ENCODE data around the gene CENPV.
"Not testable (repeated sequence)": the region's sequence is repeated elsewhere in the genome, so short reads cannot be mapped to it uniquely, and the experiment has no call there.

CENPV gene

GRCh38 chr17:16306211-16306610 is 47.1 kb downstream of the CENPV start:
- DNase-seq = no peak

DNA sequence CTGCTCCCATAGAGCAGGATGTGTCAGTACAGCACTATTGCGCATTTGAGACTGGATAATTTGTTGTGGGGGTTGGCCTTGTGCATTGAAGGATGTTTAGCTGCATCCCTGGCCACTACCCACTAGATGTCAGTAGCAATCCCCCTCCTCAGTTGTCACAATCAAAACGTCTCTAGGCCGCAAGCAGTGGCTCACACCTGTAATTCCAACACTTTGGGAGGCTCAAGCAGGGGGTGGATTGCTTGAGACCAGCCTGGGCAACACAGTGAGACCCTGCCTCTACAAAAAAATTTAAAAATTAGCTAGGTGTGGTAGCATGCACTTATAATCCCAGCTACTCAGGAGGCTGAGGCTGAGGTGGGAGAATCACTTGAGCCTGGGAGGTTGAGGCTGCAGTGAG is 48.4 kb downstream of the CENPV start:
- peak; percentile 21 for DNase-seq

GRCh38 chr17:16302856-16303255 is 50.4 kb downstream of the CENPV start:
- no peak for DNase-seq

DNA sequence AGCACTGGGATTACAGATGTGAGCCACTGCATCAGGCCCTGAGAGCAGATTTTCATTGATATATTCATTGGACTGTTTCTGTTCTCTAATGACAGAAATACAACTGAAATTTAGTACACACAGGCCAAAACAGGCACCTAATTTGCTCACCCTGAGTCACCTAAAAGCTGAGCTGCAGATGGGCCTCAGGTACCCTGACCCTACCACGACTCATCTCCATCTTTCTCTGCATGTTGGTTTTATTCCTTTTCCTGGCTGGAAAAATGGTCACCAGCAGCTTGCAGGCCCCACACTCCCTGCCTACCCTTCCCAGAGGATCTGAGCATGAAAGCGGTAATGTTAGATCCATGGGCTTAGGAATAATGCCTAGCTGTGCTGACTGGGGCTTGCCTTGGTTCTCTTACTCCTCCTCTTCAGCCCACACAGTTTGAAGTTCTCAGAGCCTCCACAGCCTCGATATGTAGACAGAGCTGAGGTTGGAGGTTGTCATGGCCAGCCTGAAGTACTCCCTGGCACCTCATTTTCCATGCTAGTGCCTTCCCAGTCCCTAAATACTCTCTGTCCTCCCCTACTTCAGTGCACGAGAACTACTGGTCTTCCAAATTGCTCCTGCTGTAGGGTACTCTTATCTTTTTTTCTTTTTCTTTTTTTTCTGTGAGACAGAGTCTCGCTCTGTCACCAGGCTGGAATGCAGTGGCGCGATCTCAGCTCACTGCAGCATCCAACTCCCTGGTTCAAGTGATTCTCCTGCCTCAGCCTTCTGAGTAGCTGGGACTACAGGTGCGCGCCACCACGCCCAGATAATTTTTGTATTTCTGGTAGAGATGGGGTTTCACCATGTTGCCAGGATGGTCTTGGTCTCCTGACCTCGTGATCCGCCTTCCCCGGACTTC is 51.1 kb downstream of the CENPV start:
- no peak for DNase-seq

DNA sequence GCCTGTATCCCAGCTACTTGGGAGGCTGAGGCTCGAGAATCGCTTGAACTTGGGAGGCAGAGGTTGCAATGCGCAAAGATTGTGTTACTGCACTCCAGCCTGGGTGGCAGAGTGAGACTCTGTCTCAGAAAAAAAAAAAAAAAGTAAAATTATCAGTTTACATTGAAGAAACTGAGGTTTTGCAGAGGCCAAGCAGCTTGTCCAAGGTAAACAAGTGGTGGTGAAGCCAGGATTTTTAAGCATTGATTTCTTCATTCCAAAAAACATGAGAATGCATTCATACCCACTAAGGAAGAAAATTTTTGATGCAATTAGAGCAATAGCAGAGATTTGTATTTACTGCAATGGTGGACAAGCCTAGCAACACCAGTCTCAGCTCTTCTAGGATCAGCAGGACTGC is 52.7 kb downstream of the CENPV start:
- DNase-seq = no peak

GRCh38 chr17:16298140-16298662 is 55.1 kb downstream of the CENPV start:
- no peak for DNase-seq

GRCh38 chr17:16297367-16298139 is 55.7 kb downstream of the CENPV start:
- no peak for DNase-seq

DNA sequence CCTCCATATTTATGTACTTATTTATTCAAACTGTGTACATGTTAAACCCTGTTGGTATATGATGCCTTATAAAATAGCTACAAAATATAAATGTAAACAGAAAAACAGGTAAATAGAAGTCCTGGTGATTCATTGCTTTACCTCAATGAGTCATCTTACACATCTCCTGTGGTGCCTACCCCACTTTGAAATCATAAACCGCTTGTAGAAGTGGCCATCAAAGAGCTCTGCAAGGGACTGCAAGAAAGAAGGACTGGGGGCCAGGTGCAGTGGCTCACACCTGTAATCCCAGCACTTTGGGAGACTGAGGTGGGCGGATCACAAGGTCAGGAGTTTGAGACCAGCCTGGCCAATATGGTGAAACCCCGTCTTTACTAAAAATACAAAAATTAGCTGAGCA is 57.2 kb downstream of the CENPV start:
- DNase-seq = not testable (repeated sequence)

DNA sequence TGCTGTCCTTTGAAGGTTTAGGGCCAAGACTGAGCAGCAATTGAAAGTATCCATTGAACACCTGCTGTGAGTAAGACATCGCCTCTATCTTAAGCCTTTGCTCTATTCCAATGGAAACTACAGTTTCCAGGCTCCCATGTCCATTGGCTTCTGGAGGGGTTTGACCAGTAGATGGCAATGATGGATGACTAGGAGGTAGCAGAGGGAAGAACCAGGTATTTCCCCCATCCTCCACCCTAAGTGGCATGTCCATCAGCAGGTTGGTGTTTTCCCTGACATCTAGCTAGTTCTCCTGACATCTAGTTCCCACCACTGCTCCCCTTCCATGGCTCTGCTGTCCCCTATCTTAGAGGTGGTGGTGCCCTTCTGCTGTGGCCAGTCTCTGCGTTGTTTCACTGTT is 58.7 kb downstream of the CENPV start:
- no peak for DNase-seq

GRCh38 chr17:16293931-16294330 is 59.3 kb downstream of the CENPV start:
- DNase-seq = no peak

All from NCI-H510A (cell line).